Inflammatory macrophage treated with lipopolysaccharide for 4 hours (primary cell): ENCODE data around the gene DNAJA2.
A peak's percentile ranks its signal among the peaks of the same experiment; 100 is the strongest.
"Not testable (repeated sequence)": the region's sequence is repeated elsewhere in the genome, so short reads cannot be mapped to it uniquely, and the experiment has no call there.

Experiments
- DNase-seq: peaks from one replicate; pipeline ENCODE4 v3.0.0-alpha.2; 2020

DNAJA2 gene

DNA sequence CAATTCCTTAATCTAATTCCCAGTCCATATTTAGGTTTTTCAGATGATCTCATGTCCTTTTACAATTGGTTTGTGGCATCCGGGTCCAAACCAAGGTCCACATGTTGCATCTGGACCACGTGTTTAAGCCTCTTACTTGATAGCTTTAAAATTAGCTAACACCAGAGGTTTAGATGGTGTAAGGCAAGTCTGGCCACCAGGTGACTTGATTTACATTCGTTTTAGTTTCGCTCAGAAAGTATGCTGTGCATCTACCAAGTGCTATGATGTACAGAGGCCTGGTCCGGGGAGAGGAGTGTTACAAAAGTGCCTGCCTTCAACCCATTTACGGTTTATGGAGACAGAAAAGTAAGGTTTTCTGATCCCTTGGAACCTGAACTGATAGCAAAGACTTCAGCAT lies 878 bp upstream of the DNAJA2 start:
- DNase-seq, result peak; percentile 19

DNA sequence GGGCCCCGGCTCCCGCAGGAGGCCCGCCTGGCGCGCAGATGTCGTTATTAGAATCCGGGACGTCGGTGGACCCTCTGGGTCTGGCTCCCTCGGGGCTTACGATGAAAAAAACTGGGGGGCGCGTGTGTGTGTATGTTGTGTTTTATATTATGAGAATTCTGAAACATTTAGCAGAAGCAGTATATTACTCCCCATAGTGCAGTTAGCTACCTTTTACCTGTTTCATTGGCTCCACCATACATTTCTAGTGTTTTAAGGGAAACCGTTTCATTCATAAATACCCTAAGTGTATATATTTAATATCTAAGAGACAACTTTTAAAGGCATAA lies 486 bp upstream of the DNAJA2 start:
- DNase-seq, result no peak

DNA sequence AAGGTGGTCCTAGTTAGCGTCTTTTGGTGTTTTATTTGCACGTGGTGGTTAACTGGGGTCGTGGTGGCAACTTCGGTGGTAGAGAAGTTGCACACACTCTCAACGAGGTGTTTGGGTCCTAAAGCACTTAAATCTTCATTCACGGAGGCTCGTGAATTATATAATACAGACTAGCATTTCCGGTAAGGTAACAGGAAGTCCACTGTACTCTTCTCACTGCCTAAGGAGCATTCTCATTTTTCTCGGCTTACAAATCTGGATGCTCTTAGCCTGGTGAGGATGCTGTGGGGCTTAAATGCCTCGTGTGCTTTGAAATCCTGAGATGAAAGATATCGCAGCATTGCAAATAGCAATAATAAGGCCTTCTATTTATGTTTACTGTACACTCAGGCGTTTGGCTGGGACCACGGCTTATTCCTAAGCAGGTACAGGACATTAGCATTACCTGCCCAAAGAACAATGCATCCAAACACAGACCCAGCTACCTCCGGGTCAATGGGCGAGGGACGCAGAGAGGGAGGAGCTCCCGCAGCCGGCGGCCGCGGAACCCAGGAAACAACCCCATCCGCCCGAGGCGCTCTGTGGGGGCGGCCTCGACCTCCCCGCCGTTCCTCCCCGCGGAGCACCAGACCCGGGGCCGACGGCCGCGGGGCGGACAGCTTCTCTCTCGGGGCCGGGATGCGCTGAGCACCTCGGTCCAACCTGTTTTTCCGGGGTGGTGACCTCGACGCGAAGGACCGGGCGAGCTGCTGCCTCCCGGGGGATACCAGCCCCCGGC lies 856 bp downstream of the DNAJA2 start:
- peak; percentile 39 for DNase-seq

DNA sequence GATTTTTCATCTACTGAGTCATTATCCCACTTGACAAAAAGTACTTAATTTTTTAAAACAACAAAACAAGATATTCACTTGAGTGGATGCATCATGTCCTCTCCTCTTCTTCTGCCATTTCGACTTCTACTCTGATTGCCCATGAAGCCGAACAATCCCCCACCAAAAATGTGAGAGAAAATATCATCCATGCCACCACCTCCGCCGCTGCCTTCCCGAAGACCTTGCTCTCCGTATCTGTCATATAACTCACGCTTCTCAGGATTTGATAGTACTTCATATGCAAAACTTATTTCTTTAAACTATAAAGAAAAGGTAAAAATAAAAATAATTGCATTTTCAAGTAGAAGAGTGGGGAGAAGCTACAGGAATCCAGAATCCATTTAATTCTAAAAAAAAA lies 2.2 kb downstream of the DNAJA2 start:
- DNase-seq, result no peak

DNA sequence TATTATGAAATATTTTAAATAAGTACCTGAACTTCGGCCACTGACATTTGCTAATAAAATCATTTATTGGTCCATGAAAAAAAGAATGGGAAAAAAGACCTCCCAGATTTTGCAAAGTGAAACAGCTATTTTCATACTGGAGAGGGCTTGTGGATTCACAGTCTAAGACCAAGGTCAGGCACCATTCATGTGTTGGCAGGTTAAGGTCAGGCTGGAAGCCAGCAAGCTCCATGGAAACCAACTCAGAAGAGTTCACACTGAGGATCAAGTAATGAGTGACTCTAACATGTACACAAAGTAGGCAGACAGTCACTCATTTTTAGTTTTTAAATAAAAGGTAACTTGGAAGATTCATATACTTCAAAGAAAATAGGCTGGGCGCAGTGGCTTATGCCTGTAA lies 3.4 kb downstream of the DNAJA2 start:
- no peak for DNase-seq

DNA sequence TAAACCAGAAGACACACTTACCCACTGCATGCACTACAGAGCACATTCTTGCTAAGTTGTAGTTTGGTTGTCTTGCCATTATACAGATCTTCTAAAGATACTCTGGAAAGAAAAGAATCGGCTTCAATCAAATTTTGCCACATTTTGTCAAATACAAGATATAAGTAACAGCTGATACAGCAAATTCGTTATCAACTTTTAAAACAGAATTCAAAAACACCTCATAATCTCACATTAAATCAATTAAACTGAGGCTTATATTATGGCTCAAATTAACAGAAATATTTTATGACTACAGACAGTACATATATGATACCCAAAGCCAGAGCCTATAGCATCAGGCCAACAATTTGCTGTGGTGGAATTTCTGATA lies 5.4 kb downstream of the DNAJA2 start:
- DNase-seq, result no peak

DNA sequence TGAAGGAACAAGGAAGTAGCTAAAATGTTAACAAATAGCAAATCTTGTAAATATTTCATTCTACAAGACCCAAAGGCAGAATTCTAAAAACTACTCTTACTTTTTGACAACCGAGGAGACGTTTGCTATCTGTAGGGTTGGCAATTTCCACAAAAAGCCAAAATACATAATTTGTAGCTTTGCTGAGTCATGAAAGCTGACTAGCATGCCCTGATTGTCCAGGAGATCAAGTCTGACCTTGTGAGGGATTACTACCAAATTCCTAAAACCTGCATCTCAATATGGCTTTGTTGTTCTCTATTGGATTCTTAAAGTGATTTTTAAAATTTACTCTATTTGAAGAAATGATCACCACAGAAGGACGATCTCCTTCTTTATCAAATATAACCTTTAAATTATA lies 10.8 kb downstream of the DNAJA2 start:
- DNase-seq, result no peak

DNA sequence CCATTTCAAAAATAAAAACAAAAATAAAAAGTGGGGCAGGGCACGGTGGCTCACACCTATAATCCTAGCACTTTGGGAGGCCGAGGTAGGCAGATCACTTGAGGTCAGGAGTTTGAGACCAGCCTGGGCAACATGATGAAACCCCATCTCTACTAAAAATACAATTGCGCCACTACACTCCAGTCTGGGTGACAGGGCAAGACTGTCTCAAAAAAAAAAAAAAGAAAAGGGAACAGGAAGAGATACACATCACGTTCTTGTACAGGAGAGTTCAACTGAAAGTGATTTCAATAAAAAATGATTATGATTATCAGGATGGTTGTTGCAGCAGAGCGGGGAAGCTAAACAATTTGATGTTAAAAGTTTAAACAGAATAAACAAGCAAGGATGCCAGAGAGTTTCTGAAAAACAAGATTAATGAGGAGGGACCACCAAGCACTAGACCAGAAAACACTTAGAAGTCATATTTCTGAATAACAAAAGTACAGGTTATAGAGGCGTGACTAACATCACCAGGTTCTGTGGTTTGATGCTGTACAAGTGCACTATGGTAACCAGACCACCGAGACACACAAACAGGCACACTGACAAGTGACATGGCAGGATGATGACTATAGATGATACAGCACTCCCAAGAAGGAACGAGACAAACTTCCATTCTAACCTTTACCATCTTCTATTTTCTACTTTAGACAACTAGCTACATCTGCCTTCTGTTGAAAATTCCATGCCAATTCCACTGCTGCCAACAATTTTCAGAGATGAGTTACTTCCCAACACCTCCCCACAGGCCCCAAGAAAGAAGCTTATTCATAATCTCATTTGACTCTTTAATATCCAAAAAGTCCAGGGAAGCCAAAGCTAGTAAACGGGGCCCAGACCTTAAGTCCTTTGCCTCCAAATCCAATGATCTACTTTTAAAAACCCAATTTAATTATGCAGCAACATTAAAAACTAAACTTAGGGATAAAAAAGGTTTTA lies 11.8 kb downstream of the DNAJA2 start:
- DNase-seq, result peak; percentile 75

DNA sequence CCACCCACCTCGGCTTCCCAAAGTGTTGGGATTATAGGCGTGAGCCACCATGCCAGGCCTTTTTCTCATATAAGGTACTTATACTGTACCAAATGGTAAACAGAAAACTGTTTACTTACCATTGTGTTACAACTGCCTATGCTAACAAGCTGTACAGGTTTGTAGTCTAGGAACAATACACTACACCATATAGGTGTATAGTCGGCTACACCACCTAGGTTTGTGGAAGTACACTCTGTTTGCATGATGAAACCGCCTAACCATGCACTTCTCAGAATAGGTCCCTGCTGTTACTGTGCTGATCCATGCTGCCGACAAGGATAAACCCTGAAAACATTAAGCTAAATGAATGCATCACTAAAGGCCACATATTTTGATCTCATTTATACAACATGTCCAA lies 18.9 kb downstream of the DNAJA2 start:
- no peak for DNase-seq

DNA sequence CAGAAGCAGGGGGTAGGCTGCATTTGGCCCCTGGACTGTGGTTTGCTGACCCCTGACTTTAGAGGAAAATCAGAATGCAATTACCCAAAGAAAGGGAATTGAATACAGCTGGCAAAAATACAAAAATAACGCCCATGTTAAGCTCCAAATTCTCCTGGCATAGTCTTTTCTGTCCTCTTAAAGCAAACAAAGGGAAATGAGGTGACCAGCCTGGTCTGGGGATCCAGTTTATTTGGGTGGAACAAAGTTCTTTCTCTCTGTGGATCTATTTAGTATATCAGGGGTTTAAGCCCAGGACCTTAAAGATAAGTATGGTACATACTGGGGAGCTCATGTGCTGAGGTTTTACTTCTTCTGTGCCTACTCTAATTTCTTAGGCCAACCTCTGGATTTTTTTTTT lies 23.5 kb downstream of the DNAJA2 start:
- no peak for DNase-seq

DNA sequence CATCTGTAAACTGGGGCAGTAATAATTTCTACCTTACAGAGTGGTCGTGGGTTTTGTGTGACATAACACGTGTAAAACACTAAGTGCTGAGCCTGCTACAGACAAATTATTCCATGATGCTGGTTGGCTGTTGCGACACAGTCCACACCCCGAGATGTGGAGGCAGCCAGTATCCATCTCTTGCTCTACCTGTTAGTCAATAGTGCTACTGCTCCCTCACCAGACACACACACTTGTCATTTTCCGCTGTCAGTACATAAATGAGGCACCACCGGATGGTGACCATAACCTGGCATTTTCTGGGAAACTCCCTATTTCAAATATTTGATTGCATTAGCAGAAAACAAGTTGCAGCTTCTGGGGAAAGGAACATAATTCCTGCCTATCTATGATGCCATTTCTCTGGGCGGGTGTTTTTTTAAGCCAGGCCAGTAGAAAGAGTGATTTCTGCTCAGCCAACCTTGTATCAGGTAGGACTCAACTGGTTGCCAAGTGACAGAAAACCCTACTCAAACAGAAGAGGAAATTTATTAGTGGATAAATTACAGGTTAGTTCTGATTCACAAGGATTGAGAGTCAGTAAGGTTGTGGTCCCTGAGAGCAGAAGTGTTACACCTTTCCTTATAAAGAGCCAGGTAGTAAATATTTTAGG lies 24.1 kb downstream of the DNAJA2 start:
- DNase-seq, result peak; percentile 81

DNA sequence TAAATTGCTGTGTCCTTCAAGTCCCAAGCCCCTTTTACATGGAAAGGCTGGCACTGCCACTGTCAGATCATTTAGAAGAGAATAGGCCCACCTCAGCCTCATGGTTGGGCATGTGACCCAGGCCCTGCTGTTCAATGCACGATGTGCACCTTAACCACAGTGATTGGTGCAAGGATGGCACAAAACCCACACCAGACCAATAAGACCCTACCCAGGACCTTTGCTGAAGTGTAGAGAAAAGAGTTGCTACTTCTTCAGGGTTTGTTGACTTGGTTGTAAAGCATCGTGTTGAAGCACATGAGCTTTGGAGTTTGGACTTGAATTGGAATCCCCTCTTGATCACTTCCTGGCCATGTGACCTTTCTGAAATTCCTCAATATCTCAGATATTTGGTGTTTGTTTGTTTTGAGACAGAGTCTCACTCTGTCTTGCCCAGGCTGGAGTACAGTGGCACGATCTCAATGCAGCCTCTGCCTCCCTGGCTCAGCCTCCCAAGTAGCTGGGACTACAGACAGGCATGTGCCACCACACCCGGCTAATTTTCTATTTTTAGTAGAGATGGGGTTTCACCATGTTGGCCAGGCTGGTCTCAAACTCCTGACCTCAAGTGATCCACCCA lies 24.8 kb downstream of the DNAJA2 start:
- DNase-seq, result no peak

DNA sequence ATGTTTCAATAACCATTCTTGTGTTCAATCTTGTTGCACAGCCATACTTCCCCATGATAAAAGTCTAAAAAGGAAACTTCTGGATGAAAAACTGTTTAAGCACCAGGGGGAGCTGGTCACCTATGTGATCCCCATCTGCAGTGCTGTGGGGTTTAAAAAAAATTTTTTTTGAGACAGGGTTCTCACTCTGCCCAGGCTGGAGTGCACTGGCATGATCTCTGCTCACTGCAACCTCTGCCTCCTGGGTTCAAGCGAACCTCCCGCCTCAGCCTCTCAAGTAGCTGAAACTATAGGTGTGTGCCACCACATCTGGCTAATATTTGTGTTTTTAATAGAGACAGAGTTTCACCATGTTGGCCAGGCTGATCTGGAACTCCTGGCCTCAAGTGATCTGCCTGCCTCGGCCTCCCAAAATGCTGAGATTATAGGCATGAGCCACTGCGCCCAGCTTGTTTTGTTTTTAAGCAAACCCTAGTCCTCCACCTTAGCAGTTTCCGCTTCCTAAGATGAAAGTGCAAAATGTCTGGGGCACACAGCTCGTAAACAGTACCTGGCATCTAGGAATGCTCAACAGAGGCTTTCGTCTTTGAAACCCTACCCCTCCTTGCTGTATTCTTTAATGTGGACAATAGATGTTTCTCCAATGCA lies 25.4 kb downstream of the DNAJA2 start:
- peak; percentile 58 for DNase-seq

DNA sequence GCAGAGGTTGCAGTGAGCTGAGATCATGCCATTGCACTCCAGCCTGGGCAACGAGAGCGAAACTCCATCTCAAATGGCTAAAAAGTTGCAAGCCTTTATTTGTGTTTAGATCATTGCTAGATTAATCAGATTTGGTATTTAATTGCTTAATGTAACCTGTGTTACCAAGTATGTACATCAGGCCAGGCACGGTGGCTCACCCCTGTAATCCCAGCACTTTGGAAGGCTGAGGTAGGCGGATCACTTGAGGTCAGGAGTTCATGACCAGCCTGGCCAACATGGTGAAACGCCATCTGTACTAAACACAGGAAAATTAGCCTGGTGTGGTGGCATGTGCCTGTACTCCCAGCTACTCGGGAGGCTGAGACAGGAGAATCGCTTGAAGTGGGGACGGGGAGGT lies 28.8 kb downstream of the DNAJA2 start:
- not testable (repeated sequence) for DNase-seq

DNA sequence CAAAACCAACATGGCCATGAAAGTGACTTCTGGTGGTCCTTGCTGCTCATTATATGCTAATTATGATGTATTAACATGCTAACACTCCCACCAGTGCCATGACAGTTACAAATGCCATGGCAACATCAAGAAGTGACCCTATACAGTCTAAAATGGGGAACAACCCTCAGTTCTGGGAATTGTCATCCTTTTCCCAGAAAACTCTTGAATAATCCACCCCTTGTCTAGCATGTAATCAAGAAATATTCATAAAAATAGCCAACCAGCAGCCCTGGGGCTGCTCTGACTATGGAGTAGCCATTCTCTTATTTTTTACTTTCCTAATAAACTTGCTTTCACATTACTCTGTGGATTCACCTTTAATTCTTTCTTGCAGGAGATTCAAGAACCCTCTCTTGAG lies 35.9 kb downstream of the DNAJA2 start:
- DNase-seq, result peak; percentile 25

DNA sequence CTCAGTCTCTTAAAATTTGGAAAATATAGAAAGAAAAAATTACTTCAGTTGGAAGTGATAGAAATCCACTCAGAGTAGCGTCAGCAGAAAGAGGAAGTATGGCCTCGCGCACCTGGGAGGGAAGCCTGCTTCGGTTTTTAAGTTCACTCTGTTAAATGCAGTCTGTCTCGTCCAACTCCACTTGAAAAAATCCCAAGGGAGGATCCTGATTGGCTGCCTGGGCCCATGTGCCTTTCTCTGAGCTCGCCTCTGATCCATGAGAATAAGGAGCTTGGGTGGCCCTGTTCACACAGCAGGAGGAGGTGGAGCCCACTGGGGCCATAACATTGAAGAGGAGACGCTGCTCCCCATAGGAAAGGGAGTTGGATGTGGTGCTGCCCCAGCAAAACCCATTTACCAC lies 40.7 kb downstream of the DNAJA2 start:
- DNase-seq, result no peak

DNA sequence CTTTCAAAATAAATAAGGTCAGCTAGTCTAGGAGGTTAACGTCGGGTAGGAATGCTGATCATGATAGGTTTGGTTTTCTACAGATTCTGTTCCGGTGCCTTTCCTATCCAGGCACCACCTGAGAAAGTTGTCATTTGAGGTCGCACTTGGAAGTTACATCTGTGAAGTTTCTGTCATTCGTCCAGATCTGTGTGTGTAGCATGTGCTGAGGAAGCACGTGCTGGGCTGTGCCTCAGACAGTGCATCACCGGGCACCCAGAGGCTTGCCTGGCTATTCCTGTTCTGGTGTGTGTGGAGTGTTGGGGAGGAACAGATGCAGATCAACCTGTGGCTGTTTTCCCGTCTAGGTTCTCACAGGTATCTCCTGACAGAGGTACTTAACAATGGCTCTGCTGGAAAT lies 42.6 kb downstream of the DNAJA2 start:
- DNase-seq, result no peak

DNA sequence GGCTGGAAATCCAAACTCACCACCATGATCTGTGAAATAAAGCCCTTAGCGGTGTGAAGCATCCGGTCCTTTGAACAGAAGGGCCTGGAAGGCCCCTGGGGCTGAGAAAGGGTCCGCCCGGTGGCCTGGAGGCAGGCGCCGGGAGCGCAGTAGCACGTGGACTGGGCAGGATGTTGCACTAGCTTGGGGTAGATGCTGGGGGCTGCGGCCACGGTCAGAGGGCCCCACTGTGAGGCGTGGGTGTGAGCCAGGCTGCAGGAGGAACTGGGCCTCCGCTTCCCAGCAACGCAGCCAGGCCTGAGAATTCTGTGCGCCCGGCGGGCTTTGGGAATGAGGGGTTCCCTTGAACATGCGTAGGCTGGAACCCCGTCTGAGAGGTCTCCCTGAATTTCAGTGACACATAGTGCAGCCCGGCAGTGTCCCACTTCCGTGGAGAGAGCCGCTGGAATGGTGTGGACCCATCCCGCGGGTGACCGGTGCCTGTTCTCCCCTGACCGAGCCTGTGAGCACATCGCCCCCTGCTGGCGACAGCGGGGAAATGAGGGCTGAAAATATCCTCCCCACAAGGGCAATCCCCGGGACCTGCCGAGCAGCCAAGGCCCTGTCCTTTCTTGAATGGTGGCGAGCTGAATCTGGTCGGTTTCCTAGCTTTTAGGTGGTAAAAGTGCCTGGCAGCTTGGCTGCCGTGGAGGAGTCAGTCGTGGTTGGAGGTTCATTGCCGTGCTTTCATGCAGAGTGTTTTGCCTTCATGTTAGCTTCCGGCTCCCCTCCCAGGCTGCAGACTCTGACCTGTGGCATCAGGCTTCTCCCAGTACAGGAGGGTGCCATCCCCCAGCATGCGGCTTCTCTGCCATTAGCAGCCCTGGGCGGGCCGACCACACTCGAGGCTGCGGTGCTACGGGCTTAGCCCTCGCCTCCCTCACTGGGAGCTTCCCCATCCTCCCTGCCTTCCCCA lies 43.8 kb downstream of the DNAJA2 start:
- DNase-seq, result peak; percentile 53

DNA sequence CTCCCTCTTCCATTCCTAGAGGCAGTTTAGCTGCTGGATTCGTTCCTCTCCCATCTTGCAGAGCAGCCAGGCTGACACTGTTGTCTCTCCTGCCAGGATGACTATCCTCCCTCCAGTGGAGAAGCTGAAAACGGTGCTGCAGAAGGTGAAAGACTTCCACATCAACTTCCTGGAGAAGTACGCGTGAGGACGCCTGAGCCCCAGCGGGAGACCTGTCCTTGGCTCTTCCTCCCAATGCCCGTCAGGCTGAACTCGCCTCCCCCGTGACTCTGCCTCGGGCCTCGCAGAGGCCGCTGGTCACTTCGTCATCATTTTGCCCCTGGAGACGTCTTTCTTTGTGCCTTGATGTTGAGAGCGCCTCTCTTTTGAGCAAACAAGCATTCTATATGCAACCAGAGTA lies 44.7 kb downstream of the DNAJA2 start:
- DNase-seq, result no peak

DNA sequence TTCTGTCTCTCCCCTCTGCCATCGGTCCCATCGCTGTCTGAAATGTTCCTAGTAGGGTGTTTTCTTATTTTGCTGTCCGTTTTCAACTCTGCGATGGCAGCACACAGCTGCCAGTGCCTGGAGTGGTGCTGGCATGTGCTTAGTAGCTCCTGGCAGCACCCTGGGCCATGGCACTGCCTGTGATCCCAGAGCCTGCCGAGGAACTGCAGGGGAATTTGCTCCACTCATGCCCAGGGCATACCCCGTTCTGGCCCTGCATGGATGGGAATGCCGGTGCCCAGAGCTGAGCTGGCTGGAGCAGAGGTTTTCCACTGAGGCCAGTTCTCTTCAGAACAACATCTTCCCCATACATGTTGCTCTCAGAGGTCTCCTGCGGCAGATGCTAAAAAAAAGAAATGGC lies 46.2 kb downstream of the DNAJA2 start:
- no peak for DNase-seq

DNA sequence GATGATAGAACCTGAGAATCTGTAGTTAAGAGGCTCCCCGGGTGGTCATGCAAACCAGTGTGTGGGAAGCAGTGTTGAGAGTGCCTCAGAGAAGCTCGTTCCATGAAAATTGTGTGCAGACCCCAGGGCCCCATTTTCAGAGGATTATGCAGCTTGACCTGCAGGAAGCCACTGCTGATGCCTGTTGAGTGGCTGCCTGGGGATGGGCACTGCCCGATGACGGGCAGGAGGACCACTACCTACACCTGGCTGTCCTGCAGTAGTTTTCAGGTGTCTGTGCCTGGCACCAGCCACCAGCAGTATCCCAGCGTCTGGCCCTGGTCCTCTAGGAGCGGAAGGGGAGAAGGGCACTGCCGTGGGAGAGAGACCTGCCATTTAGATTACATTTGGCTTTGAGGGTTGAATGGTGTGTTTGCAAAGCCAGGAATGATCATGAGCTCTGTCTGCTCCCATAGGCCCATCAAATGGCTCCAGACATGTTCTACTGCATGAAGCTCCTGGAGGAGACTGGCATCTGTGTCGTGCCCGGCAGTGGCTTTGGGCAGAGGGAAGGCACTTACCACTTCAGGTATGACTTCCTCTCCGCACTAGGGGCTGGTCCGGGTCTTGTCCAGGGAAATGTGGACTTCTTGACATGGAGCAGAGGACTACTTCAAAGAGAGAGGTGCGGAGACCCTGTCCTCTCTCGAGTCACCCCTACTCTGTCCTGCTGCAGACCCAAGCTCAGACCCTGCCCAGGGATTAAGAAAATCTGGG lies 46.8 kb downstream of the DNAJA2 start:
- no peak for DNase-seq
